Stimulated activated CD4-positive, alpha-beta T cell treated with anti-CD3 and anti-CD28 coated beads, TNF-alpha, amount 100 ng/mL, for 1 hour (primary cell): ENCODE results near the gene EAPP.
"Not testable (repeated sequence)": the region's sequence is repeated elsewhere in the genome, so short reads cannot be mapped to it uniquely, and the experiment has no call there.

Source experiments
- DNase-seq, 3 donors: peaks; one replicate each; pipeline ENCODE4 v3.0.0-alpha.2; 2020; ENCODE audit warnings: low read depth in 3 of 3, low spot score in 1 of 3

Gene EAPP

GRCh38 chr14:34538871-34539406 lies 562 bp downstream of the EAPP start:
- no peak for DNase-seq

GRCh38 chr14:34538096-34538495 lies 1.4 kb downstream of the EAPP start:
- DNase-seq: not testable (repeated sequence)

- no peak for DNase-seq
Measured at GRCh38 chr14:34537677-34538009, 1.9 kb downstream of the EAPP start.

- no peak for DNase-seq
Measured at GRCh38 chr14:34536951-34537676, 2.4 kb downstream of the EAPP start.

GRCh38 chr14:34527591-34527990 lies 11.9 kb downstream of the EAPP start:
- DNase-seq: no peak

- DNase-seq: not testable (repeated sequence)
Measured at GRCh38 chr14:34524216-34524615, 15.3 kb downstream of the EAPP start.

GRCh38 chr14:34522496-34522895 lies 17.0 kb downstream of the EAPP start:
- DNase-seq: no peak

- DNase-seq: not testable (repeated sequence)
Measured at GRCh38 chr14:34521071-34521470, 18.4 kb downstream of the EAPP start.

- DNase-seq: not testable (repeated sequence)
Measured at GRCh38 chr14:34520304-34520970, 19.1 kb downstream of the EAPP start.

- no peak for DNase-seq
Measured at GRCh38 chr14:34507884-34508283, 31.6 kb downstream of the EAPP start.

GRCh38 chr14:34507459-34507858 lies 32.0 kb downstream of the EAPP start:
- no peak for DNase-seq

- not testable (repeated sequence) for DNase-seq
Measured at GRCh38 chr14:34505124-34505491, 34.4 kb downstream of the EAPP start.

GRCh38 chr14:34504027-34504426 lies 35.5 kb downstream of the EAPP start:
- not testable (repeated sequence) for DNase-seq

- DNase-seq: no peak
Measured at GRCh38 chr14:34502545-34503225, 36.8 kb downstream of the EAPP start.

GRCh38 chr14:34502001-34502400 lies 37.5 kb downstream of the EAPP start:
- DNase-seq: no peak

- DNase-seq: no peak
Measured at GRCh38 chr14:34501004-34501580, 38.4 kb downstream of the EAPP start.

- DNase-seq: no peak
Measured at GRCh38 chr14:34498684-34499412, 40.7 kb downstream of the EAPP start.

- no peak for DNase-seq
Measured at GRCh38 chr14:34496679-34497513, 42.6 kb downstream of the EAPP start.

GRCh38 chr14:34496007-34496678 lies 43.4 kb downstream of the EAPP start:
- DNase-seq: no peak

- DNase-seq: no peak
Measured at GRCh38 chr14:34489324-34489723, 50.2 kb downstream of the EAPP start.
